Muscle layer of colon (tissue), 2 donors: ENCODE results near the gene INSRR.

Experiments
- H3K27ac ChIP-seq: one replicate; pipeline ENCODE4 v1.7.0; 2013; ENCODE audit warnings: low read depth, mild to moderate bottlenecking, low read length, moderate library complexity
- H3K27me3 ChIP-seq, 2 donors: one replicate each; pipeline ENCODE4 v1.7.0; 2013; ENCODE audit warnings: low read length in 2 of 2, mild to moderate bottlenecking in 2 of 2; ENCODE audit not compliant: insufficient read depth in 2 of 2, control insufficient read depth in 1 of 2
- H3K36me3 ChIP-seq: one replicate; pipeline ENCODE4 v1.7.0; 2013; ENCODE audit warnings: mild to moderate bottlenecking, low read length; ENCODE audit not compliant: insufficient read depth
- H3K4me1 ChIP-seq: one replicate; pipeline ENCODE4 v1.7.0; 2013; ENCODE audit warnings: mild to moderate bottlenecking, low read length; ENCODE audit not compliant: insufficient read depth
- H3K4me3 ChIP-seq, 2 donors: one replicate each; pipeline ENCODE4 v1.7.0; 2013; ENCODE audit warnings: low read length in 2 of 2, low read depth in 1 of 2, mild to moderate bottlenecking in 1 of 2, moderate library complexity in 1 of 2
- H3K9ac ChIP-seq: one replicate; pipeline ENCODE4 v1.7.0; 2013; ENCODE audit warnings: low read length
- H3K9me3 ChIP-seq: one replicate; pipeline ENCODE4 v1.7.0; 2013; ENCODE audit warnings: mild to moderate bottlenecking, low read length
- donor health status: abdominal sarcoma.
- donor health status: Adenocarcinoma of cecum.

Gene INSRR

GRCh38 chr1:156866249-156866909 lies 7.5 kb upstream of the INSRR start:
- no peaks in the 10 kb centered on the region for H3K4me1 ChIP-seq
- peaks cover 21 to 47% of the 10 kb centered on the region in 2 donors for H3K27me3 ChIP-seq
- H3K27ac ChIP-seq, result no peak overlapping the region
- no peak overlapping the region for H3K9ac ChIP-seq
- H3K4me3 ChIP-seq, result no peak overlapping the region
- H3K9me3 ChIP-seq, result no peaks in the 10 kb centered on the region
- H3K36me3 ChIP-seq, result no peaks in the 10 kb centered on the region

- Histone ChIP-seq H3K9ac (no peak overlapping the region), H3K27me3 (peaks cover 25 to 52% of the 10 kb centered on the region in 2 donors), H3K4me3 (no peak overlapping the region), H3K27ac (no peak overlapping the region), H3K36me3 (no peaks in the 10 kb centered on the region), H3K9me3 (no peaks in the 10 kb centered on the region), H3K4me1 (no peaks in the 10 kb centered on the region)
Measured at GRCh38 chr1:156865865-156866248, 6.9 kb upstream of the INSRR start.

- peaks cover 29 to 58% of the 10 kb centered on the region in 2 donors for H3K27me3 ChIP-seq
- no peak overlapping the region for H3K27ac ChIP-seq
- no peak overlapping the region for H3K9ac ChIP-seq
- H3K36me3 ChIP-seq, result no peaks in the 10 kb centered on the region
- no peaks in the 10 kb centered on the region for H3K9me3 ChIP-seq
- peaks cover 4% of the 10 kb centered on the region for H3K4me1 ChIP-seq
- H3K4me3 ChIP-seq, result no peak overlapping the region
Measured at GRCh38 chr1:156865258-156865657, 6.3 kb upstream of the INSRR start.

DNA sequence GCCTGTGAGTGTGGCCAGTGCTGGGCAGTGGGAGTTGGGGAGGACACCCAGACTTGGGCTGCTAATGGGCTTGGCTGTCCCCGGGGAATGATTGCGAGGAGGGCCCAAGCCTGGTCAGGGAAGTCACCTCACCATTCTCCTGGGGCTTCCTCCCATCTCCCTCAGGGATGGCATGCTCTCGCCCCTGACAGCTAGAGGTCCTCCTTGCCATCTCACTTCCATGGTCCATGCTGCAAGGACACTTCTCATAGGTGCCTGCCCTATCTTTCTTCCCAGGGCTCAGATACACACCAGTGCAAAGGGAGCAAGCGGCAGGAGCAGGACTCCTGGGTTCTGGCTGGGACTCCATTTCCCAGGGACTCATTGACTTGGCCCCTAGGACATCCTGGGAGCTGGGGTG lies 5.9 kb upstream of the INSRR start:
- Histone ChIP-seq H3K36me3 (no peaks in the 10 kb centered on the region), H3K4me3 (no peak overlapping the region), H3K9ac (no peak overlapping the region), H3K4me1 (peaks cover 9% of the 10 kb centered on the region), H3K27ac (no peak overlapping the region), H3K9me3 (no peaks in the 10 kb centered on the region), H3K27me3 (peaks cover 33 to 63% of the 10 kb centered on the region in 2 donors)

- Histone ChIP-seq H3K9ac (no peak overlapping the region), H3K4me3 (no peak overlapping the region), H3K4me1 (peaks cover 16% of the 10 kb centered on the region), H3K36me3 (no peaks in the 10 kb centered on the region), H3K27ac (no peak overlapping the region), H3K27me3 (peaks cover 40 to 75% of the 10 kb centered on the region in 2 donors), H3K9me3 (no peaks in the 10 kb centered on the region)
Measured at GRCh38 chr1:156863631-156864030, 4.7 kb upstream of the INSRR start.

DNA sequence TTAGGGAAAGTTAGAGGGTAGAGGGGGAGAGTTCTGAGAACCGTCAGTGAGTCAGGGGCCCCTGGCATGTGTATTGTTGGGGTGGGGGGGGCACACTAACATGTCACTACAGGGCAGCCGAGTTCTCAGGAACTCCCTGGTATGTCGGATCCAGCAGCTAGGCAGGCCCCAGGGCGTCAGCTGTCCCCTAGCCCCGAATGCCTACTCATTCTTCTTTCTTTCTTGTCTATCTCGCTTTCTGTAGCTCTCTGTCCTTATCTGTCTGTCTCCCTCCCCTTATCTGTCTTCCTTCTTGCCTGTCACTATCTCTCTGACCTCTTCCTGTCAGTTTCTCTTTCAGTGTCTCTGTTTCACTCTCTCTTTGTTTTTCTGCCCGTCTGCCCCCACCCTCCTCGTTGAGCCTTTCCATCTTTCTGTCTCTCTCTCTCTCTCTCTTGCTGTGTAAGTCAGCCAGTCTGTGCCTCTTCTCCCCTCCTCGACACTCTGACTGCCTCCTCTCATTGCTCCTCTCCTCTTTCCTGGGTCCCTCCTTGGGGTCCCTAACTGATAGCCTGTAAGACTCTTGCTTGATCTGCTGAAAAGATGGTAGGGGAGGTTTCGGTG lies 4.2 kb upstream of the INSRR start:
- H3K9me3 ChIP-seq, result no peaks in the 10 kb centered on the region
- peaks cover 16% of the 10 kb centered on the region for H3K4me1 ChIP-seq
- no peak overlapping the region for H3K4me3 ChIP-seq
- H3K27ac ChIP-seq, result no peak overlapping the region
- no peaks in the 10 kb centered on the region for H3K36me3 ChIP-seq
- peaks cover 45 to 80% of the 10 kb centered on the region in 2 donors for H3K27me3 ChIP-seq
- H3K9ac ChIP-seq, result no peak overlapping the region

- H3K27me3 ChIP-seq, result peaks cover 45 to 83% of the 10 kb centered on the region in 2 donors
Measured at GRCh38 chr1:156862584-156862983, 3.7 kb upstream of the INSRR start.

DNA sequence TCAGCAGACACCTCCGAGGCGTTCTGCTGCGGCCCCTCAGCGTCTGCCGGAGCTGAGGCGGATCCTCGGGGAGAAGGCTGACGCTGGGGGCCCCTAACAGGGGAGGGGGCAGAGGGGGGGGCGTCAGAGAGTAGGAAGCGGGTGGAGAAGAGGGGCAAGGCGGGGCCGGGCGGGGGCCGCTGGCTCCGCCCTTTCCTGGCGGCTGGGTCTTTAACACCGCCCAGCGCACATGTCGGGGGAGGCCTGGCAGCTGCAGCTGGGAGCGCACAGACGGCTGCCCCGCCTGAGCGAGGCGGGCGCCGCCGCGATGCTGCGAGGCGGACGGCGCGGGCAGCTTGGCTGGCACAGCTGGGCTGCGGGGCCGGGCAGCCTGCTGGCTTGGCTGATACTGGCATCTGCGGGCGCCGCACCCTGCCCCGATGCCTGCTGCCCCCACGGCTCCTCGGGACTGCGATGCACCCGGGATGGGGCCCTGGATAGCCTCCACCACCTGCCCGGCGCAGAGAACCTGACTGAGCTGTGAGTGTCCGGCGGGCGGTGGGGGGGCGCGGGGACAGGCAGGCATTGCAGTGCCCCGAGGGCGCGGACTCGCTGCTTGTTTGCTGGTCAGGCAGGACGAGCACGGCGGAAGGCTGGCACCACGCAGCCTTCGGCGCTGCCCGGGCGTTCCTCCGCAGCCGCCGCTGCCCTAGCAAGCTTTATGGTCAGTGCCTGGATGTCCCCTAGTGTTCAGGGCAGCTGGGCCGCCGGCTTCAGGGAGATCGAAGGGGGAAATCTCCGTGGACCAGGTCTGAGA lies 1.9 kb upstream of the INSRR start, which contains the start of gene NTRK1:
TSS of gene NTRK1 (plus strand) at position 238 of the 796 bp plus-strand sequence. CDS start at position 308, 70 bp downstream.
- Histone ChIP-seq H3K9me3 (no peaks in the 10 kb centered on the region), H3K27ac (no peak within 1 kb of the TSS), H3K4me1 (peaks cover 16% of the 10 kb centered on the region), H3K36me3 (no peaks in the 10 kb centered on the region), H3K9ac (no peak within 1 kb of the TSS), H3K27me3 (peaks cover 45 to 77% of the 10 kb centered on the region in 2 donors), H3K4me3 (peak within 1 kb of the TSS; percentile 42 to 60)

More at GRCh38 chr1:156862584-156862983, 3.7 kb upstream of the INSRR start:
- Histone ChIP-seq H3K4me3 (no peak overlapping the region), H3K9ac (no peak overlapping the region), H3K27ac (no peak overlapping the region), H3K9me3 (no peaks in the 10 kb centered on the region), H3K36me3 (no peaks in the 10 kb centered on the region), H3K4me1 (peaks cover 16% of the 10 kb centered on the region)

DNA sequence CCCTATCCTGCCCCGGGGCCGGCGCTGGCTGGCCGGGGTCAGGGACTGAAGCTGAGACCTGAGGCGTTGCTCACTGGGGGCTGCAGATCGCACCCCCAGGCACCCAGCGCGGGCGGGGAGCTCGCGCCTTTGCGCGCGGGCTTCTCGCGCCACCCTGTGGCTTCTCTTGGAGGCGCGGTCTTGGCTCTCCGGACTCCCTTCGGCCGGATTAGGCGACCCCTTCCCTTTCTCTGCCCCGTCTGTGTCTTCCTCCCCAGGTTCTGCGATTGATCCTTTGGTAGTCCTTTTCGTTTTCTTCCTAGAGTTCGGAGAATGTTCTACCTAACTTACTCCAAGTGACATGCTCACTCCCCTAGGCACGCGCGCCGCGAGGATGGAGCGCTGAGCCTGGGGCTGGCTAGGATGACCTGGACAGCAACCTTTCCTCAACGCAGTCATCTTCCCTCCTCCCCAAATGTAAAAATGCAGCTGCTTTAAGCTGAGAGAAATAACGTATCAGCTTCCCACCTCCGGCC lies 1.3 kb upstream of the INSRR start:
- Histone ChIP-seq H3K36me3 (no peaks in the 10 kb centered on the region), H3K4me1 (peaks cover 16% of the 10 kb centered on the region), H3K4me3 (peak overlapping the region; percentile 42 to 60), H3K9ac (no peak overlapping the region), H3K27ac (no peak overlapping the region), H3K9me3 (no peaks in the 10 kb centered on the region), H3K27me3 (peaks cover 45 to 74% of the 10 kb centered on the region in 2 donors)

- Histone ChIP-seq H3K27me3 (peaks cover 45 to 74% of the 10 kb centered on the region in 2 donors), H3K4me3 (peak overlapping the region; percentile 42 to 60), H3K4me1 (peaks cover 16% of the 10 kb centered on the region), H3K9me3 (no peaks in the 10 kb centered on the region), H3K36me3 (no peaks in the 10 kb centered on the region), H3K27ac (no peak overlapping the region), H3K9ac (no peak overlapping the region)
Measured at GRCh38 chr1:156859523-156860112, 701 bp upstream of the INSRR start.

GRCh38 chr1:156858555-156858956 lies 361 bp downstream of the INSRR start:
- no peaks in the 10 kb centered on the region for H3K9me3 ChIP-seq
- H3K4me1 ChIP-seq, result peaks cover 16% of the 10 kb centered on the region
- H3K9ac ChIP-seq, result no peak overlapping the region
- no peak overlapping the region for H3K4me3 ChIP-seq
- no peaks in the 10 kb centered on the region for H3K36me3 ChIP-seq
- H3K27me3 ChIP-seq, result peaks cover 44 to 64% of the 10 kb centered on the region in 2 donors
- no peak overlapping the region for H3K27ac ChIP-seq
